ENCODE data around the gene TMPRSS4. TPM values are rescaled to one million over a fixed set of nuclear protein-coding genes. Genes with fewer than 3 reads are reported as not detected.

The TMPRSS4 gene
- total and polyA plus RNA-seq, 2 of the 4 experiments (the other 2 are of a cell fraction) = not detected

- no peak overlapping the region for H3K14ac ChIP-seq (replicated peaks; ENCODE audit: low read depth, low read length)
- H3K9ac ChIP-seq (ENCODE audit: low read depth, low read length) = no peak overlapping the region
- H3K36me3 ChIP-seq (ENCODE audit: control insufficient read depth, insufficient read depth, low read length) = no peaks in the 10 kb centered on the region
- ChIA-PET CTCF (no interaction called here), POLR2A (ENCODE audit: unreplicated experiment) (no interaction called here)
- intact Hi-C loops (cut with micrococcal nuclease) = no loop called here
- H3K9me1 ChIP-seq (ENCODE audit: insufficient read depth, low read length) = no peaks in the 10 kb centered on the region
- no peak overlapping the region for H3K27ac ChIP-seq (ENCODE audit: insufficient read depth, low read length)
- no peak overlapping the region for H2AK5ac ChIP-seq (ENCODE audit: low read depth, low read length)
- no peak overlapping the region for H3K4me2 ChIP-seq (ENCODE audit: low read depth, low read length)
- H3K18ac ChIP-seq (ENCODE audit: low read depth, low read length) = no peak overlapping the region
- H3K79me1 ChIP-seq (ENCODE audit: low read depth in 1 of 2, low read length in 2 of 2) = no peaks in the 10 kb centered on the region
- no peak overlapping the region for H2BK120ac ChIP-seq (ENCODE audit: low read depth, low read length)
- no peak overlapping the region for H4K8ac ChIP-seq (ENCODE audit: low read depth in 2 of 2, low read length in 2 of 2)
- 27% methylated on average over 6 of the region's 11 CpGs; no CpG with 5 or more reads in 1 of the 2 experiments for WGBS, 2 experiments (ENCODE audit: extremely low coverage in 2 of 2, insufficient read length in 1 of 2)
- H4K5ac ChIP-seq (ENCODE audit: low read depth, low read length) = no peak overlapping the region
- no peak overlapping the region for H3K4me3 ChIP-seq (ENCODE audit: insufficient read depth, low read depth, low read length)
- dilution Hi-C loops (cut with HindIII; ENCODE audit: low sequenced_read_pairs, unreplicated experiment) = no loop called here
- no peak overlapping the region for H3K56ac ChIP-seq (ENCODE audit: extremely low read depth, insufficient read depth, low read length)
- no TSS peak for BruUV-seq (replicated peaks)
- H3K4me1 ChIP-seq (ENCODE audit: control insufficient read depth, insufficient read depth, low read length) = no peaks in the 10 kb centered on the region; the same call in 1 of the 2 replicates
- H4K20me1 ChIP-seq (ENCODE audit: insufficient read depth, low read length) = no peaks in the 10 kb centered on the region
- no peak overlapping the region for H2BK5ac ChIP-seq (ENCODE audit: low read depth, low read length, poor library complexity, severe bottlenecking)
- no peak overlapping the region for H2BK15ac ChIP-seq (ENCODE audit: low read depth, low read length)
- no peak for DNase-seq
- no peak for ATAC-seq (ENCODE audit: low read depth)
- H3K23ac ChIP-seq (ENCODE audit: low read depth, low read length) = no peak overlapping the region
- no peak overlapping the region for H2AFZ ChIP-seq (replicated peaks; ENCODE audit: low read length, poor library complexity)
- no peak overlapping the region for H2AK9ac ChIP-seq (replicated peaks; ENCODE audit: low read depth, low read length, poor library complexity)
- TF ChIP-seq BHLHE40 (IDR thresholded peaks at IDR 0.05; ENCODE audit: low read depth, low read length) (no peak), RAD21 (IDR thresholded peaks at IDR 0.05; ENCODE audit: low read length) (no peak)
- H3K9me3 ChIP-seq (ENCODE audit: control insufficient read depth, insufficient read depth, low read length) = no peaks in the 10 kb centered on the region
- no peak overlapping the region for H3K4ac ChIP-seq (ENCODE audit: low read depth, low read length)
- in situ Hi-C loops (cut with MboI; ENCODE audit: low sequenced_read_pairs) = no loop called here
- peaks cover 86% of the 10 kb centered on the region for H3K27me3 ChIP-seq (ENCODE audit: control insufficient read depth, insufficient read depth, low read length)
- no peak overlapping the region for H2BK20ac ChIP-seq (ENCODE audit: low read depth, low read length)
- H4K91ac ChIP-seq (ENCODE audit: insufficient read depth, low read depth, low read length) = no peak overlapping the region
Measured at GRCh38 chr11:118155776-118156530, 79.1 kb downstream of the TMPRSS4 start.

Data from IMR-90 (cell line).